Endothelial cell of umbilical vein (primary cell): ENCODE results near the gene NR3C2. TPM values are rescaled to one million over a fixed set of nuclear protein-coding genes. Genes with fewer than 3 reads are reported as not detected.

ENCODE experiments used
- BruUV-seq: library from RNA; stranded (reverse); fragments of 400-500 nt; replicated peaks from 2 replicates; lab custom pipeline; 2021; lab: Mats Ljungman, UMichigan
- CTCF ChIA-PET: fragments of 300-600, 350-600 bp; sonication (Branson Sonifier 250); formaldehyde crosslinking; loops from one replicate; lab custom pipeline; 2021; ENCODE audit warnings: antibody characterized with exemption, inconsistent platforms; lab: Charles Lee
- POLR2A ChIA-PET: fragments of 300-600, 350-600 bp; sonication (Branson Sonifier 250); formaldehyde crosslinking; loops from one replicate; lab custom pipeline; 2021; ENCODE audit warnings: antibody characterized with exemption, inconsistent platforms; lab: Charles Lee
- DNase-seq: peaks from one replicate; pipeline ENCODE4 v3.0.0-alpha.2; 2011; ENCODE audit warnings: low read depth, low spot score
- FAIRE-seq: peaks from 2 replicates; lab custom pipeline; 2011; peaks lifted over from hg19 to GRCh38; lab: Jason Lieb, UNC
- H2AFZ ChIP-seq: 2 replicates; pipeline ENCODE4 v1.6.0; 2012; ENCODE audit warnings: low read depth, low read length, control low read depth, inconsistent platforms
- H3K27ac ChIP-seq: 2 replicates; pipeline ENCODE4 v1.5.1; 2011; ENCODE audit warnings: low read depth, mild to moderate bottlenecking, control low read depth, low read length, moderate library complexity; ENCODE audit not compliant: insufficient read depth
- H3K27me3 ChIP-seq, 2 experiments: 2 replicates each; pipeline versions ENCODE4 v1.6.0 to v1.6.1; 2011; ENCODE audit warnings: low read length in 2 of 2, mixed read lengths in 1 of 2; ENCODE audit not compliant: control insufficient read depth in 2 of 2, insufficient read depth in 2 of 2
- H3K36me3 ChIP-seq, 2 experiments: 2 replicates in 1 of 2; 3 replicates in 1 of 2; pipeline ENCODE4 v1.5.1; 2011; ENCODE audit warnings: low read length in 2 of 2, mild to moderate bottlenecking in 1 of 2, moderate library complexity in 1 of 2; ENCODE audit not compliant: control insufficient read depth in 2 of 2, insufficient read depth in 2 of 2; ENCODE audit errors: extremely low read depth in 1 of 2
- H3K4me1 ChIP-seq: 3 replicates; pipeline ENCODE4 v1.5.1; 2011; ENCODE audit warnings: mild to moderate bottlenecking, low read length; ENCODE audit not compliant: control insufficient read depth, insufficient read depth; ENCODE audit errors: extremely low read depth
- H3K4me2 ChIP-seq: 2 replicates; pipeline ENCODE4 v1.6.1; 2011; ENCODE audit warnings: low read length, control low read depth, mixed read lengths; ENCODE audit not compliant: insufficient read depth
- H3K4me3 ChIP-seq, 3 experiments: fragments of 200-600 bp in 1 of 3; sonication (generic), shearing (Covaris generic) in 1 of 3; replicated peaks in 1 of 3; 2 replicates each; pipeline ENCODE4 v1.5.1; 2011 to 2016; ENCODE audit warnings: control low read depth in 3 of 3, low read length in 3 of 3, mild to moderate bottlenecking in 2 of 3, inconsistent platforms in 1 of 3, low read depth in 1 of 3, moderate library complexity in 1 of 3; ENCODE audit not compliant: insufficient read depth in 1 of 3
- H3K79me2 ChIP-seq: 2 replicates; pipeline ENCODE4 v1.6.0; 2012; ENCODE audit warnings: low read length, inconsistent platforms; ENCODE audit not compliant: control insufficient read depth, insufficient read depth
- H3K9ac ChIP-seq: replicated peaks from 2 replicates; pipeline ENCODE3; 2011; ENCODE audit warnings: low read length, control low read depth; ENCODE audit not compliant: insufficient read depth; ENCODE audit errors: extremely low read depth
- H3K9me1 ChIP-seq: replicated peaks from 3 replicates; pipeline ENCODE4 v1.6.0; 2011; ENCODE audit warnings: mild to moderate bottlenecking, low read length; ENCODE audit not compliant: control insufficient read depth, insufficient read depth; ENCODE audit errors: extremely low read depth
- H3K9me3 ChIP-seq: replicated peaks from 2 replicates; pipeline ENCODE4 v1.5.1; 2012; ENCODE audit warnings: low read length, inconsistent platforms; ENCODE audit not compliant: control insufficient read depth, insufficient read depth
- H4K20me1 ChIP-seq: replicated peaks from 2 replicates; pipeline ENCODE3; 2011; ENCODE audit warnings: mild to moderate bottlenecking, low read length; ENCODE audit not compliant: control insufficient read depth, insufficient read depth; ENCODE audit errors: extremely low read depth
- EZH2 ChIP-seq: IDR thresholded peaks from 2 replicates; pipeline ENCODE4 v1.6.1; 2012; ENCODE audit warnings: borderline replicate concordance, low read depth, mild to moderate bottlenecking, moderate library complexity, low read length, inconsistent platforms; ENCODE audit not compliant: severe bottlenecking
- FOS ChIP-seq: IDR thresholded peaks from 2 replicates; pipeline ENCODE4 v1.6.1; 2011; ENCODE audit warnings: mild to moderate bottlenecking, low read length, moderate library complexity, borderline replicate concordance; ENCODE audit not compliant: insufficient read depth
- GATA2 ChIP-seq: IDR thresholded peaks from 2 replicates; pipeline ENCODE4 v1.7.0; 2011; ENCODE audit warnings: low read depth, mild to moderate bottlenecking, moderate library complexity, mixed read lengths, low read length; ENCODE audit not compliant: insufficient read length, insufficient read depth
- JUN ChIP-seq: IDR thresholded peaks from 2 replicates; pipeline ENCODE4 v1.6.1; 2011; ENCODE audit warnings: borderline replicate concordance, low read depth; ENCODE audit not compliant: insufficient read length, insufficient read depth
- MYC ChIP-seq: IDR thresholded peaks from one replicate; pipeline ENCODE4 v1.6.1; 2011; ENCODE audit warnings: mild to moderate bottlenecking, low read depth, low read length
- POLR2A ChIP-seq: IDR thresholded peaks from 2 replicates; pipeline ENCODE4 v1.6.1; 2012; ENCODE audit warnings: low read depth, mild to moderate bottlenecking, control low read depth, low read length
- POLR2AphosphoS5 ChIP-seq: IDR thresholded peaks from 2 replicates; pipeline ENCODE4 v1.6.1; 2012; ENCODE audit warnings: low read depth, mild to moderate bottlenecking, control low read depth, low read length, moderate library complexity; ENCODE audit not compliant: insufficient read depth
- dilution Hi-C: fragments of 300-500 bp; cut with MboI; formaldehyde crosslinking; loops from one replicate; pipeline ENCODE4 v1.15.0; 2019; ENCODE audit warnings: low sequenced_read_pairs; ENCODE audit not compliant: extremely low pct_ligation_motif_present
- intact Hi-C: fragments of 100-400 bp; cut with micrococcal nuclease; formaldehyde crosslinking; loops from one replicate; pipeline ENCODE4 v1.10.0; 2022
- polyA plus RNA-seq, 4 experiments: library from polyadenylated mRNA; depleted of rRNA in 3 of 4; stranded (reverse) in 3 of 4; unstranded in 1 of 4; fragments of >200 nt; gene quantifications; 2 replicates each; pipeline versions ENCODE4 v1.2.1 to v1.2.3, GENCODE V29; 2011 to 2012; ENCODE audit warnings: missing spikeins in 1 of 4
- total RNA-seq: library from RNA; stranded (reverse); gene quantifications from 2 replicates; pipeline ENCODE4 v1.2.3, GENCODE V29; 2021
- TF ChIP-seq, protein P1 (sequence below), 2 donors: IDR thresholded peaks; 1 replicate in 1 of 2; 2 replicates in 1 of 2; pipeline ENCODE4 v1.5.1; 2011; ENCODE audit warnings: low read length in 2 of 2, mild to moderate bottlenecking in 2 of 2, moderate library complexity in 2 of 2, control low read depth in 1 of 2, inconsistent platforms in 1 of 2, low read depth in 1 of 2; ENCODE audit not compliant: insufficient read depth in 1 of 2; ENCODE audit errors: extremely low read depth in 1 of 2
- TF ChIP-seq, protein P2 (sequence below): IDR thresholded peaks from 2 replicates; pipeline ENCODE4 v1.6.1; 2011; ENCODE audit not compliant: insufficient read depth, insufficient read length

Gene NR3C2
- total and polyA plus RNA-seq, 2 donors (not counting 3 experiments of a cell fraction or from before 2014, with no cell fraction given): 4.8 to 16.4 TPM

DNA sequence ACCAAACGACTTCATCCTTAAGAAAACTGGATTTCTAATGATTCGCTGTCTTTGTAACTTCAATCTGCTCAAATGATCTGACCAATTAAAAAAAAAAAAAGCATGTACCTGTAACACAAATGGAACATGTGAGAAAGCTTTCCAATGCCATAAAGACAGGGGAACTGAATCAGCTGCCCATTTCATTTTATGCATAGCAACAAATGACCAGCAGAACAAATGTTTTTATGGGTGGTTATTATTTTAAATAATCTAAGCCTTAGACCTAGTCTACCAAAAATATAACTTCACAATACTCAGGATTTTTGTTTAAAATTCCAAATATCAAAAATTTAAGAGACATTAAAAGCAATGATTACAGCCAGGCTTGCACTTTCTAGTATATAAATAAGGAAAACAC, 145.7 kb downstream of the NR3C2 start:
- BruUV-seq: no TSS peak
- dilution Hi-C loops (no loop called here), intact Hi-C loops (no loop called here)
- Histone ChIP-seq H3K79me2 (no peaks in the 10 kb centered on the region), H4K20me1 (no peaks in the 10 kb centered on the region), H3K27me3 (no peaks in the 10 kb centered on the region), H3K4me2 (no peak overlapping the region), H3K27ac (no peak overlapping the region), H3K9ac (no peak overlapping the region), H2AFZ (no peak overlapping the region), H3K9me1 (no peaks in the 10 kb centered on the region), H3K4me3 (no peak overlapping the region), H3K9me3 (no peaks in the 10 kb centered on the region), H3K4me1 (no peaks in the 10 kb centered on the region), H3K36me3 (no peaks in the 10 kb centered on the region)
- ChIA-PET POLR2A (no interaction called here), CTCF (interaction anchor here (1.4 kb wide), 1 partner anchor 16 kb away, joined by 3 read pairs; no protein-coding TSS in a partner anchor)
- TF ChIP-seq, protein P1, sequence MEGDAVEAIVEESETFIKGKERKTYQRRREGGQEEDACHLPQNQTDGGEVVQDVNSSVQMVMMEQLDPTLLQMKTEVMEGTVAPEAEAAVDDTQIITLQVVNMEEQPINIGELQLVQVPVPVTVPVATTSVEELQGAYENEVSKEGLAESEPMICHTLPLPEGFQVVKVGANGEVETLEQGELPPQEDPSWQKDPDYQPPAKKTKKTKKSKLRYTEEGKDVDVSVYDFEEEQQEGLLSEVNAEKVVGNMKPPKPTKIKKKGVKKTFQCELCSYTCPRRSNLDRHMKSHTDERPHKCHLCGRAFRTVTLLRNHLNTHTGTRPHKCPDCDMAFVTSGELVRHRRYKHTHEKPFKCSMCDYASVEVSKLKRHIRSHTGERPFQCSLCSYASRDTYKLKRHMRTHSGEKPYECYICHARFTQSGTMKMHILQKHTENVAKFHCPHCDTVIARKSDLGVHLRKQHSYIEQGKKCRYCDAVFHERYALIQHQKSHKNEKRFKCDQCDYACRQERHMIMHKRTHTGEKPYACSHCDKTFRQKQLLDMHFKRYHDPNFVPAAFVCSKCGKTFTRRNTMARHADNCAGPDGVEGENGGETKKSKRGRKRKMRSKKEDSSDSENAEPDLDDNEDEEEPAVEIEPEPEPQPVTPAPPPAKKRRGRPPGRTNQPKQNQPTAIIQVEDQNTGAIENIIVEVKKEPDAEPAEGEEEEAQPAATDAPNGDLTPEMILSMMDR (IDR thresholded peaks at IDR 0.05; ENCODE audit: extremely low read depth in 1 of 2, insufficient read depth in 1 of 2, low read depth in 1 of 2, low read length in 2 of 2): no peak
- TF ChIP-seq, protein P2, sequence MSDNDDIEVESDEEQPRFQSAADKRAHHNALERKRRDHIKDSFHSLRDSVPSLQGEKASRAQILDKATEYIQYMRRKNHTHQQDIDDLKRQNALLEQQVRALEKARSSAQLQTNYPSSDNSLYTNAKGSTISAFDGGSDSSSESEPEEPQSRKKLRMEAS: no peak
- TF ChIP-seq POLR2AphosphoS5 (no peak), FOS (no peak), JUN (no peak), MYC (no peak), POLR2A (no peak), GATA2 (no peak), EZH2 (no peak)
- FAIRE-seq: no peak
- DNase-seq: no peak
